GM12865 (cell line): ENCODE measurements around the gene MSN.

Source experiments
- DNase-seq: peaks from one replicate; pipeline ENCODE4 v3.0.0; 2010; ENCODE audit warnings: low read depth
- H3K4me3 ChIP-seq: 2 replicates; pipeline ENCODE4 v1.5.1; 2011; ENCODE audit warnings: mild to moderate bottlenecking, low read depth, low read length, control low read depth
- TF ChIP-seq, protein P1 (sequence below): IDR thresholded peaks from 2 replicates; pipeline ENCODE4 v1.5.1; 2011; ENCODE audit warnings: low read length, control low read depth, low read depth, inconsistent platforms; ENCODE audit not compliant: insufficient read depth; ENCODE audit errors: missing control alignments

MSN gene

DNA sequence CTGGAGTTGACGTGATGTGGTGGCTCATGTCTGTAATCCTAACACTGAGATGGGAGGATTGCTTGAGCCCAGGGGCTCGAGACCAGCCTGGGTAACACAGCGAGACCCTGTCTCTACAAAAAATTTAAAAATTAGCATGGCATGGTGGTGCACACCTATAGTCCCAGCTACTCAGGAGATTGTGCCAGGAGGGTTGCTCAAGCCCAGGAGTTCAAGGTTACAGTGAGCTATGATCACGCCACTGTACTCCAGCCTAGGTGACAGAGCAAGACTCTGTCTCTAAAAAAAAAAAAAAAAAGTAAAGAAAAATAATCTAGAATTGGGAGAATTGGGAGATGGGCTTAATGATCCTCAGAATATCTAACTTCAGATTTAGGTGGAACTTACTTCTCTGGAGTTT, 51.1 kb downstream of the MSN start:
- no peak for DNase-seq
- H3K4me3 ChIP-seq = no peak overlapping the region
- TF ChIP-seq, protein P1, sequence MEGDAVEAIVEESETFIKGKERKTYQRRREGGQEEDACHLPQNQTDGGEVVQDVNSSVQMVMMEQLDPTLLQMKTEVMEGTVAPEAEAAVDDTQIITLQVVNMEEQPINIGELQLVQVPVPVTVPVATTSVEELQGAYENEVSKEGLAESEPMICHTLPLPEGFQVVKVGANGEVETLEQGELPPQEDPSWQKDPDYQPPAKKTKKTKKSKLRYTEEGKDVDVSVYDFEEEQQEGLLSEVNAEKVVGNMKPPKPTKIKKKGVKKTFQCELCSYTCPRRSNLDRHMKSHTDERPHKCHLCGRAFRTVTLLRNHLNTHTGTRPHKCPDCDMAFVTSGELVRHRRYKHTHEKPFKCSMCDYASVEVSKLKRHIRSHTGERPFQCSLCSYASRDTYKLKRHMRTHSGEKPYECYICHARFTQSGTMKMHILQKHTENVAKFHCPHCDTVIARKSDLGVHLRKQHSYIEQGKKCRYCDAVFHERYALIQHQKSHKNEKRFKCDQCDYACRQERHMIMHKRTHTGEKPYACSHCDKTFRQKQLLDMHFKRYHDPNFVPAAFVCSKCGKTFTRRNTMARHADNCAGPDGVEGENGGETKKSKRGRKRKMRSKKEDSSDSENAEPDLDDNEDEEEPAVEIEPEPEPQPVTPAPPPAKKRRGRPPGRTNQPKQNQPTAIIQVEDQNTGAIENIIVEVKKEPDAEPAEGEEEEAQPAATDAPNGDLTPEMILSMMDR = no peak

- H3K4me3 ChIP-seq = no peak overlapping the region
- TF ChIP-seq, protein P1 = no peak
- DNase-seq = no peak
These were observed 53.0 kb downstream of the MSN start for GRCh38 chrX:65720381-65720964.

DNA sequence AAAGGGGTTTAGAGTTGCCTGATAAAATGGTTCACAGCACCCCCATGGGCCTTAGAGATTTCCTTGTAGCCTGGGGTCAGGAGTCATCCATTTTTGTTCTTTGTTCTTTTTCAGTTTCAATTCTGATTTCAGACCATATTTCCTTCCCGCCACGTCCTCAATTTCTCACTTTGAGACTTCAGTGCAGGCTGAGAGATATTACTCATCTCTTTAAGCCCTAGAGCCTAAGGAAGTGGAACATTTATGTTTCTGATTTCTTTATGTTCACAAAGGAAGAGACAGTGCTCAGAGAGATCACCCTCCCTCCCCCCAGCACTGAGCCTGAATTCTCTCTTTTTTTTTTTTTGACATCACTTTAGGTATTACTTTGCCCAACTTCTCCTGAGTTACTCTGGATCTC, 56.3 kb downstream of the MSN start:
- peak; percentile 83 for DNase-seq
- no peak overlapping the region for H3K4me3 ChIP-seq
- TF ChIP-seq, protein P1 = no peak

GRCh38 chrX:65726715-65727114, 59.3 kb downstream of the MSN start:
- no peak overlapping the region for H3K4me3 ChIP-seq
- TF ChIP-seq, protein P1 = no peak
- no peak for DNase-seq

DNA sequence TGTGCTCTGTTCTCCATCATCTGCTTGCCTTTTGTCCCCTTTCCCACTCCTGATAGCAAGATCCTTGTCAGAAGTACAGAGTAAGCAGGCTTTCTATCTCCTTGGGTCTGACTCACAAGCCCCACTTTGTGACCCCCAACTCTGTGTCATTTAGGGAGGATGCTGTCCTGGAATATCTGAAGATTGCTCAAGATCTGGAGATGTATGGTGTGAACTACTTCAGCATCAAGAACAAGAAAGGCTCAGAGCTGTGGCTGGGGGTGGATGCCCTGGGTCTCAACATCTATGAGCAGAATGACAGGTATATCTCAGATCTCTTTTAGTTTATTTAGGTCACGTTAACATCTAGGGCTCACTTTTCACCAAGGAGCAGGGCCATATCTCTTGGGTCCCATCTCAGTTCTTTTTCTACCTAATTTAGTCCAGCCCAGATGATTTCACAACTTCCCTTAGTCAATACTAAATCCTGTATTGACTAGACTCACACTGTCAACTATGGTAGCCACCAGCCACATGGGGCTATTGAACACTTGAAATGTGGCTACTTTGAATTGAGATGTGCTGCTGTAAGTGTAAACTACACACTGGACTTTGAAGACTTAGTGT, 64.3 kb downstream of the MSN start:
- DNase-seq = no peak
- H3K4me3 ChIP-seq = no peak overlapping the region
- TF ChIP-seq, protein P1 = no peak

DNA sequence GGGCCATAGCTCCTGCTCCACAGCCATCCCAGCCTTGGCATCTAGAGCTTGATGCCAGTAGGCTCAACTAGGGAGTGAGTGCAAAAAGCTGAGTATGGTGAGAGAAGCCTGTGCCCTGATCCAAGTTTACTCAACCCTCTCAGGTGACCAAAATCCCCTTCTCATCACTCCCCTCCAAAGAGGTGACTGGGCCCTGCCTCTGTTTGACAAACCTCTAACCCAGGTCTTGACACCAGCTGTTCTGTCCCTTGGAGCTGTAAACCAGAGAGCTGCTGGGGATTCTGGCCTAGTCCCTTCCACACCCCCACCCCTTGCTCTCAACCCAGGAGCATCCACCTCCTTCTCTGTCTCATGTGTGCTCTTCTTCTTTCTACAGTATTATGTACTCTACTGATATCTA, 73.5 kb downstream of the MSN start:
- TF ChIP-seq, protein P1 = no peak
- no peak overlapping the region for H3K4me3 ChIP-seq
- no peak for DNase-seq

DNA sequence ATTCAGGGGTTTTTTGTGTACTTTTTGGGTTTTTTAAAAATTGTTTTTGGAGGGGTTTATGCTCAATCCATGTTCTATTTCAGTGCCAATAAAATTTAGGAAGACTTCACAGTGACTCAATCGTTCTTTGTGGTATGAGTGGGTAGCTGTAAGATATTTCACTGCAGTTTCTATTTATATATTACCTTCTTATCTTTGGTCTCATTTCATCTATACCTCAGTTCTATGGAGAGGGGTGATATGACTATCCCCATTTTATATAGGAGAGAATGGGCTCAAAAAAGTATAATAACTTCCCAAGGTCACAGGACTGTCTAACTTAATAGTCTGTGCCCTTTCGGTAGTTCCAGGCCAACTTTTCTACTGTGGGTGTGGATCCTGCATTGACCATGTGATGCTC, 74.4 kb downstream of the MSN start:
- TF ChIP-seq, protein P1 = no peak
- no peak for DNase-seq
- no peak overlapping the region for H3K4me3 ChIP-seq
